HG02678 (cell line): ENCODE results near the gene FGF9.

Source experiments
- ATAC-seq: cut with Tn5 transposase; IDR thresholded peaks from one replicate; pipeline ENCODE4 v1.9.1; 2021; ENCODE audit warnings: mild to moderate bottlenecking, moderate library complexity; ENCODE audit not compliant: unreplicated experiment

Gene FGF9

DNA sequence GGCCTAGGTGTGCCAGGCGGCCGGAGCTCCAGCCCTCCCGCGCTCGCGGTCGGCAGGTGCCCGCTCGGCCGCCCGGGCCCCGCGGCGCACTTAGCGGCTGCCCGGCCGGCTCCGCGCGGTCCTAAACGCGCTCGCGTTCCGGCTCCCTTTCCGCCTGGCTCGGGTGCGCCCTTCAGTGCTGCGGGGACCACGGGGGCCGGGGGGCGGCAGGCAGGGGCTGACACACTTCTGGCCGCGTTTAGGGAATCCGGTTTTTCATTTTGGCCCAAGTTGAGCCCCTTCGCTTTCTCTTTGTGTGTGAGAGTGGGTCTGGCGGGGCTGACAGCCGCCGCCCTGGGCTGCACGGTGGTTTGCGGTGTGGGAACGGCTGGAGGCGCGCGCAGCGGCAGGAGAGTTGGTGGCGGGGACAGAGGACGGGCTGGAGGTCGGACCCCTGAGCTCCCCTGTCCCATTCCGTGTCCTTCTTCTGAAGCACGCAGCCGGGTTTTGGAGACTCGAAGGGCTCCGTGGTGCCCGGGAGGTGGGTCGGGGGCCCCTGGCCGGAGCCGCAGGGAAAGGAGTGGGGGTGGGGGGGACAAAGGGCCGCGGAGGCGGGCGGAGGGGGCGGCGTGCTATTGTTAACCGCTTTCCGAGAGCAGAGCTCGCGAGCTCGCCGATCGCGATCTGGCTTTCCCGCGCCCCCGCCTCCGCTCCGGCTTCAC, 3.1 kb downstream of the FGF9 start:
- ATAC-seq, result peak; percentile 29

DNA sequence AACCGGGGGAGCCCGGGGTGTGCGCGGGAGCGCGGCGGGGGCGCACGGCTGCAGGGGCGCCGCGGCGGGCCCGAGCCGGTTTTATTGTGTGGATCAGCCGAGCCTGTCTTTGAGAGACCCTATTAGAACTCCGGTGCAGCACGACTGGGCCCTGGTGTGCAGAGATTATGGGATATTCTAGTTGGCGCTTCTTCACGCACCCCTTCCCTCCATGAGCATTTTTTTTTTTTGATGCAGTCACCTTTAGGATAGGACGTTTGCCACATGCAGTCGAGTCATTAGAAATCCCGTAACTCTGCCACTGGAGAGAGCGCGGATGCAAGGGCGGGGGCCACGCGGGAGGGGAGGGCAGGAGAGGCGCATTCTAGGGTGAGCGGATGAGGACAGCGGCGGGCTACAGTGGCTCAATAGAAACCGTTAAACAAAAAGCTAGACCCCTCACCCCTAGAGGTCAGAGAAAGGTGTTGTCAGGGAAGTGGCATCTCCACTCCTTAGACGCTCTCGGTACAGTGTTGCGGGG, 3.7 kb downstream of the FGF9 start:
- no peak for ATAC-seq

DNA sequence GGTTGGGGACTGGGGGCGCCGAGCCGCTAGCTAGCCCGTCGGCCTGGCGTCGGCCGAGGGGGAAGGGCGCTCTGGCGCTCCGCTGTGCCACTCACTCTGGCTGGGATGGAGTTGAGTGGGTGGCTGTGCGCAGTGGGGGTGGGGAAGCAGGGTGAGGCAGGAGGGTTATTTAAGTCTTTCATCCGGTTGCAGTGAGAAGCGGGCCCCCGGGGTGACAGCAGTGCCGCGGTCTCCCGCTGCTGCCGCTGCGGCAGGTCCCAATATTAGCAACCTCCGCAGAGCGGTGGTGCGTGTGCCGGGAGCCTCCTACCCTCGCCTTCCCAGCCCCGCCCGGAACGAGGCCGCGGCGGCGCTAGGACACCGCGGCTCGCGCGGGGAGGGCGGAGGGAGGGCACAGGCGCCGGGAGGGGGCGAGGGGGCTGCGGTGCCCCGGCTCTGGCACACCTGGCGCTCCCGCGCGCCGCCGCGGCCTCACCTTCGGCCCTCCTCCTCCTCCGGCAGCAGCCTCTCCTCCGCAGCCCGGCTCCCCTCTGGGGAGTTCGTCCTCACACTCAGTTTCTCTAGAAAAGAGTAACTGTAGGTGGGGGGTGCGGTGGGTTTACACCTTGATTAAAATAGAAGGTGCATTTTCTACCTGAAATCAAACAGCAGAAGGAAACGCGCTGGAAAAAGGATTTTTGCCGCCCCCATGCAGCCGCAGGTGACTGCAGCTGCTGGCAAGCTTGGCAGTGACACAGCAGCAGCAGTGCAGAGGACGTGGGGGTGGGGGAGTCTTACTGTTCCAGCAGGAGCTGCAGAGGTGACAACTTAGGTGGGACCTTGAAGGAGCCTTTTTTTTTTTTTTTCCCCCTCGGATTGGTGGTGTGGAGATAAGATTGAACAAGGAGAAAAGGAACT, 4.5 kb downstream of the FGF9 start:
- ATAC-seq, result no peak

DNA sequence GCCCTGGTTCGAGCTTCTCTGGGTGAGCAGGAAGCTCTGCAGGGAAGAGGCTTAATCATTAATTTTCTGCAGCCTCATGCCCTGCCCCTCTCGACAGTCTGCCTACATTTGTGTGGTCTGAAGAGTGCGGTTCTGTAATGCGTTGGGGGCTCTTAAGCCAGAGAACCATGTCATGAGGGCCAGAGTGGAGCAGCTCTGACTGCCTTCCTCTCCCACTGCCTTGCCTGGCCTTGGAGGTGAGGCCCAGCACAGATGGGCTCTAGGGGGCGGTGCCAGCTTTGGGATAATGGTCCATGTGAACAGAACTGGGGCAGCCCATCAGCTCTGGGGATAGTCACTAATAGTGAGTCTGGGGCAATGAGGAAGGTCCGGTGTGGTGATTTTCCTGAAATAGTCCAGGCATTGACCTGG, 5.7 kb downstream of the FGF9 start:
- ATAC-seq, result no peak

DNA sequence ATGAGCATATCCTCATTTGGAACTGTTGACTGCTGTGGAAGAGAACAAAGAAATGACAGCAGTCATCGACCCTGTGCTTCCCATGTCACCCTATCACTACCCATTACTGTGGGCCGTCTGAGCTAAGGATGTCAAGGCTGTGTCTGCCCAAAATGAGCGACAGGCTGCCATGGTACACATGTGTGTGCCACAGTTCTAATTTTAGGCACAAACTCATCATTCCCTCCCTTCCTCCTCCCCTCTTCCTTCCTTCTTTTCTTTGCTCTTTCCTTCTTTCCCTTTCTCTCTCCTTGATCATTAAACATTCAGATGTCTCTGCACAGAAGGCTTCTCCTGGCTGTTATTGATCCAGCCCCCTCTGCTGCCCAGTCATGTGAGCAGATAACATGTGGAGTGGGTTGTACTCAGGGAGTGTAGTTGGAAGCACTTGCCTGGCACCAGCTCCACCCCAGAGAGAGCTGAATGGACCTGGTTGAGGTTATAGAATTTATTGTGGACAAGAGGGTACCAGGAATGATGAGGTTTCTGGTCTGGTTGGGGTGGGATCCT, 6.3 kb downstream of the FGF9 start:
- no peak for ATAC-seq

DNA sequence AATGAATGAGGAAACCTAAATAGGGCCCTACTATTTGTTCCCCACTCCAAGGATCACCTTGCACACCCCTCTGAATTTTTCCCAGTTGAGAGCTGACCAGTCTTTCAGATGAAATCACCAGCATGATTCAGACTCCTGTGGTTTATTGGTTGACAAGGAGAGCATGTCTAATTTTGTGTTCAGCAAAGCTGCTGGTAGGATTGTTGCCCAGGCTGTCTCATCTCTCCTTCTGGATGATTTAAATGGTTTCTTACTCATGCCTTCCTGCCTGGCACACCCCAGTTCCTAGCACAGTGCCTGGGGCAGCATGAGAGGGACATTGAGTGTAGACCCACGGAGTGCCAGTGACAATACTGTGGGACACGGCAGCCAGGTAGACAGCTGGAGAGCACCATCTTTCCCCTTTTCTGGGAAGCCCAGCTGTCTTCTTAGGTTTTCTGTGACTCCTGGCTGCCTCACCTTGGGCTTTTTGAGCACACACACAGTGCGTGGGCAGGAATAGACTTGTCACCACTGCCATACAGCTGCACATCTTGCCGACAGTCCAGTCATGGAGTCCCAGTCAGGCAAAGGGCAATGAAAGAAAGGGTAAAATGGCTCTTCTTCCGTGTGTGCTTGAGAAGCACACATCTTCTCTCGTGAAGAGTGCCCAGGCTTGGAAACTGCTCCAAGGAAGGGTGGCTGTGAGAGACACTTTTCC, 12.3 kb downstream of the FGF9 start:
- ATAC-seq, result no peak

DNA sequence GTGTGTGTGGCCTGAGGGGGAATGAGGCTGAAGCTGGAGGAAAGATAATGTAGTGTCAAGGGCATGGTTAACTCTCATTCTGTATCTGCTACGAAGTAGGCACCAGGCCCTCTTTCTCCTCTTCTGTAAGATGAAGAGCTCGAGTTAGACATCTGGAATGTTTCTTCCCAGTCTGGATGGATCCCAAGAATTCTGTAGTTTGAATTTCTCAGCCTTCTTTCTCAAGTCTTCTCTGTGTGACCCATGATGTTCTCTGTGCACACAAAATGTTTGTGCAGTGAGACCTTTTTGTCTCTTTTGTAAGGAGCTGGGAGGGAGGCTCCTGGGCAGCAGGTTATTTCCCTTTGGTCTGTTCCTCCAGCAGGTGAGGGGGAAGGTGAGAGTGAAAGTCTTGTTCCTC, 13.7 kb downstream of the FGF9 start:
- no peak for ATAC-seq

DNA sequence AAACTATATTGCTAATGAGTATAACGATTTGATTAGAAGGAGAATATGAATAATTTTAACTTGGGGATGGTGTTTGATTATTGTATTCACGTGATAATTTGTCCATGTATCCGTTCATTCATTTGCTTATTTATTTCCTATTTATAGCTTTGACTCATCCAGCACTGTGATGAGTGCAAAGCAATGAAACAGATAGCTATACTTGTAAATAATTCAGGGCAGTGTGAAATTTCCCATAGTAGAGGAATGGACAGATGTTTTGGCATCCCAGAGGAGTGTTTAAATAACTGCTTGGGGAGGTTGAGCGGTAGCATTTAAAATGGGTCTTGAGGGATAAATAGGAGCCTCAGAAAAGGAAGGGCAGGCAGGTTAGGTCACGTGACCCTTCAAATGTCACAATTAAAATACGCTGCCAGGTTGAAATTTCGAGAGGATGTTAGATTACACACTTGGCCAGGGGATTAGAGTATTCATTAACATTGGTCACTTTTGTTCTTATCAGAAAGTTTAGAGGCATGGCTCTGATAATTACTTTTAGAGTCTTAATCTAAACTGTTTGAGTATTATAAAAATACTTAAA, 14.7 kb downstream of the FGF9 start:
- no peak for ATAC-seq

DNA sequence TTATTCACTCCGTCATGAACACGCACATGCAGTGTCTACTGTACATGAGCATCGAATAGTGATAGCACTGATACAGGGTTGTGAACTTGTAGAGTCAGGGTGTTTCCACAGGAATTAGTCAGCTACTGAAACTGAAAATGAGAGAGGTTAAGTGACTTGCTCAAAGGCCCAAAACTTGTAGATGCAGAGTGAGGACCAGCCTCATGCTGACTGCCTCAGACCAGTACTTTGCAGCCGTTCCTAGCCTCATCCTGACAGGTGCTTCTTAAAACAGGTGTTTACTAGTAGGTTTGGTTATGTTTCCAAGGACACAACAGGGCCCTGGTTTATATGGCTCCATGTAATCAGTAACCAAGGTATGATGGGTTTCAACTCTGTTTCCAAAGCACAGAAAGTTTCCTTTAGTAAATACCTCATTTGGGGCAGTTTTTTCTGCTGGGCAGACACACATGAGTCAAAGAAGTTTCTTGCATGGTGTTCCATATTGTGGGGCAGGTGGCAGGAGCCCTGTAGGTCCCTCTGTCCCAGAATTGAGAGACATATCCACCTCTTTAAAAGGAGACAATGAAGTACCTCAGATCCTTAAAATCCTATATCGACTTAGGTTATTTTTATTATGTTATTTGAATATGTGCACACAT, 16.0 kb downstream of the FGF9 start:
- peak; percentile 98 for ATAC-seq

DNA sequence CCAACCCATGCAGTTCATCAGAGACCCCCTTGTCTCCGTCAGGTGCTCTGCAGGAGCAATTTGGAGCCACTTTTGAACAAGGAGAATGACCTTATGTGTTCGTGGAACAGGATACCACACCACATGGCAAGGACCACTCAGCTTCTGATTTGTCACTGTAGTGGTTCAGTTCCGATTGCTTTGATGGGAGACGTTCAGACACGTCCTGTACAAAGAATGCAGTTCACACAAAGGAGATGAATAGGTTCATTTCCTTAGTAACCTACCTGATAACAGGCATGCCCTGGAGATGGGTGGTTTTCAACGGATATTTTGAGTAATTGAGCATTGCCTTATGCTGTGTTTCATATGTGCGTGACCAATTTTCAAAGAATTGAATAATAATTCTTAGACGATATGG, 17.2 kb downstream of the FGF9 start:
- no peak for ATAC-seq

DNA sequence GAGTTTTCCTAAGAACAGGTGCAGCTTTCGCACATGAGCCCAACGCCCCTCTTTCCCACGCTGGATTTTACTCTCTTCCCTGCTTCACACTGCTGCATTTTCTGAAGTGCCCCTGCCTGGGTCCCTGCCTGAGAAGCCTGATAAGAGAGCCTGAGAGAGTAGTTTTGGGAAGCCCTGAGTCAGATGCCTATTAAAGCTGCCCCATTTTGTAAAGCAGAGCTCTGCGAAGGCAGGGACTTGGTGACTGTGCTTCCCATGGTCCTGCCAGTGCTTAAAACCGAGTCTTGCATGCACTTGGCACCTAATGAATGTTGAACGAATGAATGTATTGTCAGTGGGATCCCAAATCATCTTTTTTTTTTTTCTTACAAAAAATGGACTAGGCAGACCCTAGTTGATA, 18.2 kb downstream of the FGF9 start:
- ATAC-seq, result no peak

DNA sequence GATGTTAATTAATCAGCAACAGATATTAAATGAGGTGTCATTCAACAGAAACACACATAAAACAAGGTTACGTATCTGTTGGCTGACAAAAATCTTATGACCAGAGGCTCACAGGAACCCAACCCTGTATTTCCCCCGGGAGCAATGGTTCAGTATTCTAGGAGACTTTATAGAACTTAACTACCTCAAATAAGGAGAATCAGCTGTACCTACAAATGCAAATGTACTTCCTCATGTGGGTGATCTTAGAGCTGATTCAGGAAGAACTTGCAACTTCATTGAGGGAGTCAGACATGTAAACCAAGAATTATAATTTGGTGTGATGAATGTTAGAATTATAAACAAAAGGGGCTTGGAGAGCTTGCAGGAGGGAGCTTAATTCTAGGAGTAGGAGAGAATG, 20.1 kb downstream of the FGF9 start:
- no peak for ATAC-seq

DNA sequence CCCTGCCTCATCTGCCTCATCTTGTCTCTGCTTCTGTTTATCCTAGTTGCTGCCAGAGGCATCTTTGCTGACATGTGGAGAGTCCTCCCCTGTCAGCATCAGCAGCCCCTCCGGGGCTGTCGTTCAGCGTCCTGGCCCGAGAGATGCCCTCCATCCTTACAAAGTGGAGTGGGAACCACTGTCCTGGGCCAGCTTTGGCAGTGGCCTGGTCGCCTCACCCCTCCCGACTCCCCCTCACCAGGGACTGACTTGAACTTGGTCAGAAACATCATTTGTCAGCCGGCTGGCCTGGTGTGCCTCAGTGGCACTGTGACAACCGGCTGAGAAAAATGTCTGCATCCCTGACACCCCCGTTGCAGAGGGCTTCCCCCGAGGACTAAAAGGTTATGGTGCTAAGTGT, 20.6 kb downstream of the FGF9 start:
- ATAC-seq, result no peak

DNA sequence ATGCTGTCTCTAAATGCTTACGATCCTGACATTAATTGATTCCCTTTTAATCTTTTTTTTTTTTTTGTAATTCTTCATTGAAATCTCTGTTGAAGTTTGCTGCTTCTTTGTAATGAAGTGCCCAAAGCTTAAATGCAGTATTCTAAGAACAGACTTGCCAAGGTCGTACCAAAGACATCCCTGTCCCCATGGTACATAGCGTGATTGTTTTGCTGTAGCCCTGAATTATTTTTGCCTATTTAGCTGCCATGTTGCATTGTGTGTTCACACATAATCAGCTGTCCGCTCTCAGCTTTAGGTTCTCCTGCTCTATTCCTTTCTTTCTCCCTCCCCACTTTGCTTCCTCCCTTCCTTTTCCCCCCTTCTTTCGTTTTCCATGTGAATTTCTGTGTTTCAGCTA, 21.1 kb downstream of the FGF9 start:
- no peak for ATAC-seq

DNA sequence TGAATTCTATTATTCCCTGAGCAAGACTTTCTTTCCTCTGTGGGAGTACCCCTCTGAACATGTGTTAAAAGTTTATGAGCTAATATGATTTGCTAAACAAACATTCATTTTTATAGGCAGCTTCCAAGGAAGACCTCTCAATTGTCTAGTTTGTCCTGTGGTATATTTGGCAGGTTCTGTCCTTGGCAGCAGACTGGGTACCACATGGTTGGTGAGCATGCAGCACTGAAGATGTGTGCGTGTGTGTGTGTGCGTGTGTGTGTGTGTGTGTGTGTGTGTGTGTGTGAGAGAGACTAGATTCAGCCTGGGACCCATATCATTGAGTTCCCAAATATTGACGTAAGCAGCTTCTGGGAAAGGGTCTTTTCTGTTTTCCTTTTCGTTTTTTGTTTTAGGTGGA, 24.0 kb downstream of the FGF9 start:
- no peak for ATAC-seq

DNA sequence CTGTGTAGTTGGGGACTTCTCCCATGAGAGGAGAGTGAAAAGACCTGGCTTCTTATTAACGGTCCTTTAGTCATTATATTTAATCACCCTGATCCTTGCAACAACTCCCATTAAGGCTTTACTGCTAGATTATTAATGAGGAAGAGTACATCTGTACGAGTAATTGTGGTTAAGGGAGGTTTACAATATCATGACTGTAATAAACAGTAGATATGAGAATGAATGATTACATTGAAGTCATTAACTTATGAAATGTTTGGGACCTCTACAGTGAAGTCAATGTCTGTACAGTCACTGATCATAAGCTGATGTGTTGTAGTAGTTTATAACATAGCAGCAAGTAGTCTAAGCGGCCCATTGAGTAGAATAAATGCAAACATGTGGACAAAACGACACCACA, 24.7 kb downstream of the FGF9 start:
- ATAC-seq, result no peak

DNA sequence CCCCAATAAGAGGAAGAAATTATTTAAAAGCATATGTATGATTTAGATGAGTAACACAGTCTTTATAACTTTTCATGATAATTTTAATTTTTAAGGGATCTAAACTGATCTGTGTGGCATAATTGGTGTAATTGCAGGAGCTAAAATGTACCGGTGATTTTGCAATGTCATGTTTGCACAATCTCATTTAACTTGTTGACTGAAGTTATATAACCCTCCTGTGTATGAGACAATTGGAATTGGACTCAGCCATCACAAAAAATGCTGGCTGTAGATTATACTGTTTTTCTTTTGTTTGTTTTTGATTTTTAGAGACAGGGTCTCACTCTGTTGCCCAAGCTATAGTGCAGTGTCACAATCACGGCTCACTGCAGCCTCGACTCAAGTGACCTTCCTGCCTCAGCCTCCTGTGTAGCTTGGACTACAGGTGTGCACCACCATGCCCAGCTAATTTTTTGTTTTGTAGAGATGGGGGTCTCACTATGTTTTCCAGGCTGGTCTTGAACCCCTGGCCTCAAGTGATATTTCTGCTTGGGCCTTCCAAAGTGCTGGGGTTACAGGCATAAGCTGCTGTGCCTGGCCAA, 26.1 kb downstream of the FGF9 start:
- ATAC-seq, result no peak

DNA sequence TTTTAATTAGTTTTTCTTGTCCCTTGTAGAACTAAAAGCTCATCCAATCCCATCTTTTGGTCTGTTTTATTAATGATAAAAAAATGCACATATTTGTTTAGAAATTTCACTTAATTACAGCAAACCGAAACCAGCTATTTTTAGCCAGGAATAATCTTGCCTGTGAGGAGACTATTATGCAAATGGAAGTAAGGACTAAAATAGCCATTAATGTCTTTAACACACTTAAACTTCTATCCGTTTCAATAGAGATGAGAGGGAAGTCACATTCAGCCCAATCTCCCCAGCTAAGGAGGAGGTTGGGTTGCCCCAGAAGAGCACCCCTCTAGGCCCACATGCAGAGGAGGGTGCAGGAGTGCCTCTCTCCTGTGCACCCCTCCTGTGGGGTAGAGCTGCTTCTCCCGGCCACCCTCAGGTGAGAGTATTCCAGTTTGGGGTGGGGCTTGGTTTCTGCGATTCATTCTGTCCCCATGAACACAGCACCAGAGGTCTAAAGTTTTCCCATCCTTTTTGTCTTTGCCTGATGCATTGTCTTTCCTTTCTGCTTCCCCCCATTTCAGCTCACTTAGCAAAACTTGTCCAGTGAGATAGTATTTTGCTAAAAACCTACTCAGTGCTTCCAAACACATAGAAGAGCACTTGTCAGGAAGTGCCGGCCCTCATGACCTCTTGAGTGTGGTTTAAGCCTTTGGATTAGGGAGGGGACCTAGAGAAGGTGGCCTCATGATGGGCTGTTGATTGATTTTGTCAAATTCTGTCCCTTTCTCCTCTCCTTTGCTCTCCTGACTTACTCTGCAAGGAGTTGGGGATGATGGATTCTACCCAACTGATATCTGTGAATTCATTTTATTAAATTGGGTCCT, 28.2 kb downstream of the FGF9 start:
- no peak for ATAC-seq

DNA sequence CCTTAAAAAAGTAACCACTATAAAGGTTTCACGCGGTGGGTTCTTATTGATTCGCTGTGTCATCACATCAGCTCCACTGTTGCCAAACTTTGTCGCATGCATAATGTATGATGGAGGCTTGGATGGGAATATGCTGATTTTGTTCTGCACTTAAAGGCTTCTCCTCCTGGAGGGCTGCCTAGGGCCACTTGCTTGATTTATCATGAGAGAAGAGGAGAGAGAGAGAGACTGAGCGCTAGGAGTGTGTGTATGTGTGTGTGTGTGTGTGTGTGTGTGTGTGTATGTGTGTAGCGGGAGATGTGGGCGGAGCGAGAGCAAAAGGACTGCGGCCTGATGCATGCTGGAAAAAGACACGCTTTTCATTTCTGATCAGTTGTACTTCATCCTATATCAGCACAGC, 30.6 kb downstream of the FGF9 start:
- ATAC-seq, result no peak
